ENCODE measurements around the gene CCDC91. TPM values are rescaled to one million over a fixed set of nuclear protein-coding genes. Genes with fewer than 3 reads are reported as not detected.

CCDC91 gene
- total and polyA plus RNA-seq, 2 donors (not counting 1 experiment from before 2014, with no cell fraction given): 23.9 to 47.6 TPM

GRCh38 chr12:28202374-28203130 is 12.3 kb downstream of the CCDC91 start:
- Histone ChIP-seq H3K9me3 (ENCODE audit: control insufficient read depth, insufficient read depth, low read depth, low read length) (no peaks in the 10 kb centered on the region), H3K4me1 (ENCODE audit: control insufficient read depth, extremely low read depth, insufficient read depth, low read length) (no peaks in the 10 kb centered on the region), H3K9ac (ENCODE audit: insufficient read depth, low read length) (no peak overlapping the region), H3K27me3 (ENCODE audit: control insufficient read depth, insufficient read depth, low read length) (no peaks in the 10 kb centered on the region), H3K4me3 (replicated peaks in 1 of 4; ENCODE audit: control extremely low read depth in 1 of 4, insufficient read depth in 1 of 4, low read depth in 3 of 4, low read length in 4 of 4) (no peak overlapping the region), H3K36me3 (ENCODE audit: control insufficient read depth, insufficient read depth, low read length) (no peaks in the 10 kb centered on the region), H2AFZ (ENCODE audit: low read length) (no peak overlapping the region), H4K20me1 (ENCODE audit: control insufficient read depth, extremely low read depth, insufficient read depth, low read length) (no peaks in the 10 kb centered on the region), H3K27ac (ENCODE audit: insufficient read depth, low read length) (no peak overlapping the region), H3K4me2 (ENCODE audit: extremely low read depth, insufficient read depth, low read length) (no peak overlapping the region), H3K79me2 (ENCODE audit: control insufficient read depth, insufficient read depth, low read length) (no peaks in the 10 kb centered on the region)
- TF ChIP-seq EZH2 (IDR thresholded peaks at IDR 0.05; ENCODE audit: low read length, missing control alignments): no peak
- TF ChIP-seq CTCF (conservative IDR thresholded peaks at IDR 0.05 in 1 of 2, IDR thresholded peaks at IDR 0.05 in 1 of 2; ENCODE audit: low read depth in 1 of 2, low read length in 2 of 2): no peak
- no peak for DNase-seq (ENCODE audit: low read depth in 2 of 2)

GRCh38 chr12:28209782-28210181 is 19.5 kb downstream of the CCDC91 start:
- Histone ChIP-seq H3K9me3 (ENCODE audit: control insufficient read depth, insufficient read depth, low read depth, low read length) (no peaks in the 10 kb centered on the region), H3K36me3 (ENCODE audit: control insufficient read depth, insufficient read depth, low read length) (no peaks in the 10 kb centered on the region), H3K27ac (ENCODE audit: insufficient read depth, low read length) (no peak overlapping the region), H3K4me3 (replicated peaks in 1 of 4; ENCODE audit: control extremely low read depth in 1 of 4, insufficient read depth in 1 of 4, low read depth in 3 of 4, low read length in 4 of 4) (no peak overlapping the region), H3K9ac (ENCODE audit: insufficient read depth, low read length) (no peak overlapping the region), H4K20me1 (ENCODE audit: control insufficient read depth, extremely low read depth, insufficient read depth, low read length) (no peaks in the 10 kb centered on the region), H3K27me3 (ENCODE audit: control insufficient read depth, insufficient read depth, low read length) (no peaks in the 10 kb centered on the region), H2AFZ (ENCODE audit: low read length) (no peak overlapping the region), H3K4me1 (ENCODE audit: control insufficient read depth, extremely low read depth, insufficient read depth, low read length) (no peaks in the 10 kb centered on the region), H3K4me2 (ENCODE audit: extremely low read depth, insufficient read depth, low read length) (no peak overlapping the region), H3K79me2 (ENCODE audit: control insufficient read depth, insufficient read depth, low read length) (no peaks in the 10 kb centered on the region)
- peak in 1 of 2 donors; percentile 6 for DNase-seq (ENCODE audit: low read depth in 2 of 2)
- TF ChIP-seq EZH2 (IDR thresholded peaks at IDR 0.05; ENCODE audit: low read length, missing control alignments): no peak
- TF ChIP-seq CTCF (conservative IDR thresholded peaks at IDR 0.05 in 1 of 2, IDR thresholded peaks at IDR 0.05 in 1 of 2; ENCODE audit: low read depth in 1 of 2, low read length in 2 of 2): no peak

GRCh38 chr12:28212182-28212581 is 21.9 kb downstream of the CCDC91 start:
- Histone ChIP-seq H4K20me1 (ENCODE audit: control insufficient read depth, extremely low read depth, insufficient read depth, low read length) (no peaks in the 10 kb centered on the region), H2AFZ (ENCODE audit: low read length) (no peak overlapping the region), H3K4me1 (ENCODE audit: control insufficient read depth, extremely low read depth, insufficient read depth, low read length) (no peaks in the 10 kb centered on the region), H3K27me3 (ENCODE audit: control insufficient read depth, insufficient read depth, low read length) (no peaks in the 10 kb centered on the region), H3K4me2 (ENCODE audit: extremely low read depth, insufficient read depth, low read length) (no peak overlapping the region), H3K27ac (ENCODE audit: insufficient read depth, low read length) (no peak overlapping the region), H3K36me3 (ENCODE audit: control insufficient read depth, insufficient read depth, low read length) (no peaks in the 10 kb centered on the region), H3K4me3 (replicated peaks in 1 of 4; ENCODE audit: control extremely low read depth in 1 of 4, insufficient read depth in 1 of 4, low read depth in 3 of 4, low read length in 4 of 4) (no peak overlapping the region), H3K79me2 (ENCODE audit: control insufficient read depth, insufficient read depth, low read length) (no peaks in the 10 kb centered on the region), H3K9me3 (ENCODE audit: control insufficient read depth, insufficient read depth, low read depth, low read length) (no peaks in the 10 kb centered on the region), H3K9ac (ENCODE audit: insufficient read depth, low read length) (no peak overlapping the region)
- DNase-seq (ENCODE audit: low read depth in 2 of 2): no peak
- TF ChIP-seq CTCF (conservative IDR thresholded peaks at IDR 0.05 in 1 of 2, IDR thresholded peaks at IDR 0.05 in 1 of 2; ENCODE audit: low read depth in 1 of 2, low read length in 2 of 2) (no peak), EZH2 (IDR thresholded peaks at IDR 0.05; ENCODE audit: low read length, missing control alignments) (no peak)

All from fibroblast of lung (primary cell).